Endodermal cell (in vitro differentiated cells): ENCODE measurements around the gene PKD2. TPM values are rescaled to one million over a fixed set of nuclear protein-coding genes. Genes with fewer than 3 reads are reported as not detected.

ENCODE experiments used
- DNase-seq: peaks from one replicate; pipeline ENCODE4 v3.0.0-alpha.2; 2017
- H3K27ac ChIP-seq: 2 replicates; pipeline ENCODE4 v1.5.1; 2013; ENCODE audit warnings: mild to moderate bottlenecking, low read depth, low read length, moderate library complexity
- H3K27me3 ChIP-seq: 2 replicates; pipeline ENCODE4 v1.6.1; 2013; ENCODE audit warnings: mild to moderate bottlenecking, low read length, moderate library complexity; ENCODE audit not compliant: insufficient read depth, control insufficient read depth, poor library complexity, severe bottlenecking
- H3K36me3 ChIP-seq: 2 replicates; pipeline ENCODE4 v1.7.0; 2013; ENCODE audit warnings: mild to moderate bottlenecking, low read length, moderate library complexity; ENCODE audit not compliant: control insufficient read depth, insufficient read depth
- H3K4me1 ChIP-seq: one replicate; pipeline ENCODE4 v1.7.0; 2013; ENCODE audit warnings: low read length; ENCODE audit not compliant: control insufficient read depth, insufficient read depth
- H3K4me3 ChIP-seq: 2 replicates; pipeline ENCODE4 v1.5.1; 2013; ENCODE audit warnings: mild to moderate bottlenecking, low read length, moderate library complexity
- H3K9ac ChIP-seq: 2 replicates; pipeline ENCODE4 v1.6.1; 2013; ENCODE audit warnings: mild to moderate bottlenecking, low read length, moderate library complexity; ENCODE audit not compliant: poor library complexity, severe bottlenecking; ENCODE audit errors: extremely low read depth
- H3K9me3 ChIP-seq: 2 replicates; pipeline ENCODE4 v1.6.1; 2013; ENCODE audit warnings: mild to moderate bottlenecking, low read length, moderate library complexity; ENCODE audit not compliant: control insufficient read depth
- H3K27ac Mint-ChIP-seq: 2 replicates; pipeline ENCODE4 v1.8.0; 2020; ENCODE audit warnings: mixed read lengths
- H3K27me3 Mint-ChIP-seq: 2 replicates; pipeline ENCODE4 v1.8.0; 2021; ENCODE audit warnings: mild to moderate bottlenecking, mixed read lengths; ENCODE audit not compliant: insufficient read depth
- H3K36me3 Mint-ChIP-seq: 2 replicates; pipeline ENCODE4 v1.8.0; 2020; ENCODE audit warnings: low read depth, mixed read lengths
- H3K4me1 Mint-ChIP-seq: 2 replicates; pipeline ENCODE4 v1.8.0; 2020; ENCODE audit warnings: mixed read lengths
- H3K4me3 Mint-ChIP-seq: 2 replicates; pipeline ENCODE4 v1.8.0; 2020; ENCODE audit warnings: mild to moderate bottlenecking, moderate library complexity, mixed read lengths
- H3K9me3 Mint-ChIP-seq: 2 replicates; pipeline ENCODE4 v1.8.0; 2020; ENCODE audit warnings: mild to moderate bottlenecking, mixed read lengths
- WGBS, 2 experiments: methylation state at CpG; one replicate each; pipeline versions ENCODE4 v1.1.5 to v1.1.7; 2013; ENCODE audit warnings: missing lambda C conversion rate in 2 of 2, mixed read lengths in 1 of 2; ENCODE audit not compliant: insufficient coverage in 1 of 2, insufficient read length in 1 of 2; 5-methylcytosine and 5-hydroxymethylcytosine counted together
- total RNA-seq, 2 donors: library from RNA; stranded (reverse); fragmentation: NEBNext Ultra II Directional in 1 of 2; extraction: Animal tissue kit (Norgen Biotek cat#: 25700) in 1 of 2; gene quantifications; 2 replicates in 1 of 2; 3 replicates in 1 of 2; pipeline ENCODE4 v1.2.1, GENCODE V29; 2021
- TF ChIP-seq, protein P1 (sequence below): fragments of 200-600 bp; sonication (generic); conservative IDR thresholded peaks from 2 replicates; pipeline ENCODE4 v1.5.0; 2021; ENCODE audit warnings: antibody characterized with exemption, mild to moderate bottlenecking

The PKD2 gene
- total RNA-seq, 2 donors from 2014 or later = 31.4 to 34.2 TPM

DNA sequence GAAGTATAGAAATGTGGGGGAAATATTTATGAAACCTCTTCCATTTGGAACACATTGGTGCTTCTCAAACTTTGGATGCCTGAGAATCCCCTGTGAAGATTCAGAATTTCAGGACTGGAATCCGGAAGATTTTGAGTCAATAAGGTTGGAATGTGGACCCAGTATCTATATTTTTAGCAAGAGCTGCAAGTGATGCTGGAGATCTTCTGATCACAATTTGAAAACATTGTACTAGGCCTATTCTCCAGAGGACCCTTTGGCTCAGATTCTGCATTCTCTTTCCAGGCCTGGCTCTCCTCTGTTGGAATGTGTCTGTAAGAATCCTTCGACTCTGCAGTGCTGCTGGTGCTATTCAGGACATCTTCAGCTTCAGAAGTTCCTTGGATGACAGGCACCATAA is 2.4 kb upstream of the PKD2 start:
- no peak overlapping the region for H3K9ac ChIP-seq
- no peak overlapping the region for H3K4me3 ChIP-seq
- no peaks in the 10 kb centered on the region for H3K36me3 ChIP-seq
- H3K27me3 ChIP-seq = no peaks in the 10 kb centered on the region
- WGBS, 2 experiments = 96 to 100% methylated on average over 1 to 2 of the region's 2 CpGs
- peaks cover 19% of the 10 kb centered on the region for H3K4me1 Mint-ChIP-seq
- no peak overlapping the region for H3K27ac ChIP-seq
- TF ChIP-seq, protein P1, sequence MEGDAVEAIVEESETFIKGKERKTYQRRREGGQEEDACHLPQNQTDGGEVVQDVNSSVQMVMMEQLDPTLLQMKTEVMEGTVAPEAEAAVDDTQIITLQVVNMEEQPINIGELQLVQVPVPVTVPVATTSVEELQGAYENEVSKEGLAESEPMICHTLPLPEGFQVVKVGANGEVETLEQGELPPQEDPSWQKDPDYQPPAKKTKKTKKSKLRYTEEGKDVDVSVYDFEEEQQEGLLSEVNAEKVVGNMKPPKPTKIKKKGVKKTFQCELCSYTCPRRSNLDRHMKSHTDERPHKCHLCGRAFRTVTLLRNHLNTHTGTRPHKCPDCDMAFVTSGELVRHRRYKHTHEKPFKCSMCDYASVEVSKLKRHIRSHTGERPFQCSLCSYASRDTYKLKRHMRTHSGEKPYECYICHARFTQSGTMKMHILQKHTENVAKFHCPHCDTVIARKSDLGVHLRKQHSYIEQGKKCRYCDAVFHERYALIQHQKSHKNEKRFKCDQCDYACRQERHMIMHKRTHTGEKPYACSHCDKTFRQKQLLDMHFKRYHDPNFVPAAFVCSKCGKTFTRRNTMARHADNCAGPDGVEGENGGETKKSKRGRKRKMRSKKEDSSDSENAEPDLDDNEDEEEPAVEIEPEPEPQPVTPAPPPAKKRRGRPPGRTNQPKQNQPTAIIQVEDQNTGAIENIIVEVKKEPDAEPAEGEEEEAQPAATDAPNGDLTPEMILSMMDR = no peak
- peaks cover 25% of the 10 kb centered on the region for H3K27me3 Mint-ChIP-seq
- no peaks in the 10 kb centered on the region for H3K4me1 ChIP-seq
- H3K4me3 Mint-ChIP-seq = no peak overlapping the region
- H3K27ac Mint-ChIP-seq = no peak overlapping the region
- H3K9me3 ChIP-seq = no peaks in the 10 kb centered on the region
- H3K9me3 Mint-ChIP-seq = no peaks in the 10 kb centered on the region
- no peaks in the 10 kb centered on the region for H3K36me3 Mint-ChIP-seq
- DNase-seq = no peak

DNA sequence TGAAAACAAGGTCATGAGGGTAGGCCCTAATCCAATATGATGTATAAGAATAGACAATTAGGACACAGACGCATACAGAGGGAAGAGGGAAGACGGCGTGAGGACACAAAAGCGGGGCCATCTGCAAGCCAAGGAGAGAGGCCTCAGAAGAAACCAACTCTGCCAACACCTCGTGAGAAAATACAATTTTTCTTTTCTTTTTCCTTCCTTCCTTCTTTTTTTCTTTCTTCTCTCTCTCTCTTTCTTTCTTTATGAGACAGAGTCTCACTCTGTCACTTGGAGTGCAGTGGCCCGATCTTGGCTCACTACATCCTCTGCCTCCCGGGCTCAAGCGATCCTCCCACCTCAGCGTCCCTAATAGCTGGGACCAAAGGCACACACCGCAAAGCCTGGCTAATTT is 1.5 kb upstream of the PKD2 start:
- DNase-seq = no peak
- H3K36me3 ChIP-seq = no peaks in the 10 kb centered on the region
- no peaks in the 10 kb centered on the region for H3K9me3 ChIP-seq
- H3K4me3 ChIP-seq = no peak overlapping the region
- no peaks in the 10 kb centered on the region for H3K9me3 Mint-ChIP-seq
- H3K4me1 ChIP-seq = peaks cover 3% of the 10 kb centered on the region
- H3K27ac Mint-ChIP-seq = no peak overlapping the region
- no peaks in the 10 kb centered on the region for H3K27me3 ChIP-seq
- H3K4me1 Mint-ChIP-seq = peaks cover 26% of the 10 kb centered on the region
- H3K4me3 Mint-ChIP-seq = no peak overlapping the region
- no peak overlapping the region for H3K27ac ChIP-seq
- H3K27me3 Mint-ChIP-seq = peaks cover 25% of the 10 kb centered on the region
- no peaks in the 10 kb centered on the region for H3K36me3 Mint-ChIP-seq
- 94 to 95% methylated on average over 8 to 10 of the region's 10 CpGs for WGBS, 2 experiments
- no peak overlapping the region for H3K9ac ChIP-seq
- TF ChIP-seq, protein P1 = no peak

DNA sequence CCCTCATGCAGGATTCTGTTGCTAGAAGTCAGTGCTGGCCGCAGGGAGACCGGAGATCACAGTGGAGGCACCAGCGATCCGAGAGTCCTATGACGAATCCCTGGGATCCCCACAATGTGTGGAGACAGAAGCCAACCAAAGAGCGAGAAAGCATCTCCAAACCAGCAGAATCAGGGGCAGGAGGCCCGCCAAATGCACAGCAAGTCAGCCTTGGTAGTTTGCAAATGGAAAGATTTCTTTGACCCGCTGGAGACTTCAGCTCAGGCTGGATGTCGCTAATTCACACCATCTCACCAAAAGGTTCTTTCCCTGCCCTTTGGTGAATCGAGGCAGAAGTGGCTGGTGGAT is 505 bp upstream of the PKD2 start:
- Histone ChIP-seq H3K9ac (no peak overlapping the region), H3K4me1 (peaks cover 3% of the 10 kb centered on the region), H3K9me3 (no peaks in the 10 kb centered on the region), H3K27me3 (no peaks in the 10 kb centered on the region), H3K36me3 (no peaks in the 10 kb centered on the region), H3K4me3 (peak overlapping the region; percentile 89), H3K27ac (no peak overlapping the region)
- Mint-ChIP-seq H3K9me3 (no peaks in the 10 kb centered on the region), H3K27me3 (peaks cover 25% of the 10 kb centered on the region), H3K27ac (no peak overlapping the region), H3K4me1 (peaks cover 26% of the 10 kb centered on the region), H3K36me3 (no peaks in the 10 kb centered on the region), H3K4me3 (peak overlapping the region; percentile 76)
- TF ChIP-seq, protein P1 = no peak
- DNase-seq = peak; percentile 76
- WGBS, 2 experiments = 35 to 46% methylated on average over 6 to 10 of the region's 10 CpGs
